PC-3 (cell line): Measurements from ENCODE around the gene PSMA4. TPM values are rescaled to one million over a fixed set of nuclear protein-coding genes. Genes with fewer than 3 reads are reported as not detected.

Source experiments
- ATAC-seq: fragments of 200-7000 bp; cut with Tn5 transposase; 2 replicates; pipeline ENCODE4 v1.9.1; 2020; ENCODE audit warnings: mild to moderate bottlenecking, moderate library complexity
- BruUV-seq: library from RNA; stranded (reverse); fragments of 400-500 nt; replicated peaks from 2 replicates; lab custom pipeline; 2021; lab: Mats Ljungman, UMichigan
- CTCF ChIA-PET: fragments of 300-600 bp; sonication (Branson Sonifier 250); formaldehyde crosslinking; loops from one replicate; lab custom pipeline; 2022; ENCODE audit warnings: antibody characterized with exemption; lab: Charles Lee
- POLR2A ChIA-PET: fragments of 300-600 bp; sonication (Branson Sonifier 250); formaldehyde crosslinking; loops from one replicate; lab custom pipeline; 2022; ENCODE audit warnings: antibody characterized with exemption; ENCODE audit not compliant: unreplicated experiment; lab: Charles Lee
- DNase-seq: peaks from one replicate; pipeline ENCODE4 v3.0.0-alpha.2; 2015
- H2AFZ ChIP-seq: fragments of 300-600 bp; sonication (generic); 2 replicates; pipeline ENCODE4 v1.6.0; 2016; ENCODE audit warnings: antibody characterized with exemption, low read length
- H3F3A ChIP-seq: fragments of 300-600 bp; sonication (generic); one replicate; pipeline ENCODE4 v1.6.0; 2017; ENCODE audit warnings: antibody characterized with exemption, low read length, control low read depth, mild to moderate bottlenecking; ENCODE audit not compliant: unreplicated experiment
- H3K27ac ChIP-seq: fragments of 300-600 bp; sonication (generic); 2 replicates; pipeline ENCODE4 v1.5.1; 2016; ENCODE audit warnings: mild to moderate bottlenecking, low read length
- H3K27me3 ChIP-seq: fragments of 300-600 bp; sonication (generic); 2 replicates; pipeline ENCODE4 v1.6.1; 2016; ENCODE audit warnings: low read length, mixed read lengths
- H3K36me3 ChIP-seq: fragments of 300-600 bp; sonication (generic); 2 replicates; pipeline ENCODE4 v1.6.1; 2016; ENCODE audit warnings: low read depth, mixed run types, low read length, mixed read lengths
- H3K4me1 ChIP-seq: fragments of 300-600 bp; sonication (generic); 2 replicates; pipeline ENCODE4 v1.5.1; 2016; ENCODE audit warnings: low read length; ENCODE audit not compliant: insufficient read depth
- H3K4me2 ChIP-seq: fragments of 300-600 bp; sonication (generic); 2 replicates; pipeline ENCODE4 v1.6.0; 2016; ENCODE audit warnings: low read length
- H3K4me3 ChIP-seq: fragments of 300-600 bp; sonication (generic); 2 replicates; pipeline ENCODE4 v1.5.1; 2016; ENCODE audit warnings: mild to moderate bottlenecking, low read length, mixed read lengths
- H3K79me2 ChIP-seq: fragments of 300-600 bp; sonication (generic); 2 replicates; pipeline ENCODE4 v1.6.1; 2017; ENCODE audit warnings: low read length, mixed read lengths
- H3K9ac ChIP-seq: fragments of 300-600 bp; sonication (generic); 2 replicates; pipeline ENCODE4 v1.6.0; 2016; ENCODE audit warnings: mild to moderate bottlenecking, low read length
- H3K9me2 ChIP-seq: fragments of 300-600 bp; sonication (generic); replicated peaks from 2 replicates; pipeline ENCODE4 v1.6.1; 2016; ENCODE audit warnings: mixed run types, low read length, mixed read lengths
- H3K9me3 ChIP-seq: fragments of 300-600 bp; sonication (generic); 2 replicates; pipeline ENCODE4 v1.6.1; 2016; ENCODE audit warnings: low read length, mixed read lengths
- H4K20me1 ChIP-seq: fragments of 300-600 bp; sonication (generic); 2 replicates; pipeline ENCODE4 v1.6.1; 2016; ENCODE audit warnings: low read length, mixed read lengths
- EZH2 ChIP-seq: fragments of 300-600 bp; sonication (generic); IDR thresholded peaks from one replicate; pipeline ENCODE4 v1.6.1; 2017; ENCODE audit warnings: antibody characterized with exemption, mild to moderate bottlenecking, low read length; ENCODE audit not compliant: unreplicated experiment
- EZH2phosphoT487 ChIP-seq: fragments of 300-600 bp; sonication (generic); IDR thresholded peaks from 2 replicates; pipeline ENCODE4 v1.6.1; 2018; ENCODE audit warnings: mild to moderate bottlenecking, antibody characterized with exemption, low read length, borderline replicate concordance
- intact Hi-C: fragments of 100-400 bp; cut with micrococcal nuclease; formaldehyde crosslinking; loops from 2 replicates; pipeline ENCODE4 v1.9.0; 2023
- total RNA-seq: library from RNA; depleted of rRNA; stranded (reverse); fragments of >200 nt; gene quantifications from 2 replicates; pipeline ENCODE4 v1.2.3, GENCODE V29; 2014
- TF ChIP-seq, protein P1 (sequence below): fragments of 300-600 bp; sonication (generic); conservative IDR thresholded peaks from 2 replicates; pipeline ENCODE4 v1.5.1; 2017; ENCODE audit warnings: antibody characterized with exemption, low read depth, mild to moderate bottlenecking, low read length

PSMA4 gene
- total RNA-seq, 1 experiment from 2014 or later: 245 TPM

DNA sequence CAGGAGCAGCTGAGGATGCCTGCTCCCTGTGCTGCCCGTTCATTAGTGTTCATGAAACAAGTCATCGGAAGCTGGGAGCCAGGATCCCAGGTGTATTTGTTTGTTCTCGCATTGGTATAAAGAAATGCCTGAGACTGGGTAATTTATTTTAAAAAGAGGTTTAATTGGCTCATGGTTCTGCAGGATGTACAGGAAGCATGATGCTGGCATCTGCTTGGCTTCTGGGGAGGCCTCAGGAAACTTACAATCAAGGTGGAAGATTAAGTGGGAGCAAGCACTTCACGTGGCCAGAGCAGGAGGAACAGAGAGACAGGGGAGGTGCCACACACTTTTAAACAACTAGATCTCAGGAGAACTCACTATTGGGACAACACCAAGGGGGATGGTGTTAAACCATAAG is 38.4 kb upstream of the PSMA4 start:
- TF ChIP-seq, protein P1, sequence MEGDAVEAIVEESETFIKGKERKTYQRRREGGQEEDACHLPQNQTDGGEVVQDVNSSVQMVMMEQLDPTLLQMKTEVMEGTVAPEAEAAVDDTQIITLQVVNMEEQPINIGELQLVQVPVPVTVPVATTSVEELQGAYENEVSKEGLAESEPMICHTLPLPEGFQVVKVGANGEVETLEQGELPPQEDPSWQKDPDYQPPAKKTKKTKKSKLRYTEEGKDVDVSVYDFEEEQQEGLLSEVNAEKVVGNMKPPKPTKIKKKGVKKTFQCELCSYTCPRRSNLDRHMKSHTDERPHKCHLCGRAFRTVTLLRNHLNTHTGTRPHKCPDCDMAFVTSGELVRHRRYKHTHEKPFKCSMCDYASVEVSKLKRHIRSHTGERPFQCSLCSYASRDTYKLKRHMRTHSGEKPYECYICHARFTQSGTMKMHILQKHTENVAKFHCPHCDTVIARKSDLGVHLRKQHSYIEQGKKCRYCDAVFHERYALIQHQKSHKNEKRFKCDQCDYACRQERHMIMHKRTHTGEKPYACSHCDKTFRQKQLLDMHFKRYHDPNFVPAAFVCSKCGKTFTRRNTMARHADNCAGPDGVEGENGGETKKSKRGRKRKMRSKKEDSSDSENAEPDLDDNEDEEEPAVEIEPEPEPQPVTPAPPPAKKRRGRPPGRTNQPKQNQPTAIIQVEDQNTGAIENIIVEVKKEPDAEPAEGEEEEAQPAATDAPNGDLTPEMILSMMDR: no peak
- no peak for TF ChIP-seq EZH2
- no peak for TF ChIP-seq EZH2phosphoT487
- ATAC-seq (no peak), DNase-seq (no peak)
- Histone ChIP-seq H2AFZ (no peak overlapping the region), H3K27ac (no peak overlapping the region), H3K9me3 (no peaks in the 10 kb centered on the region), H3F3A (no peaks in the 10 kb centered on the region), H3K4me1 (no peaks in the 10 kb centered on the region), H3K9me2 (no peaks in the 10 kb centered on the region), H3K36me3 (peaks cover 34% of the 10 kb centered on the region), H3K4me3 (no peak overlapping the region), H3K79me2 (no peaks in the 10 kb centered on the region), H3K27me3 (no peaks in the 10 kb centered on the region), H3K9ac (no peak overlapping the region), H3K4me2 (no peak overlapping the region), H4K20me1 (no peaks in the 10 kb centered on the region)
- POLR2A ChIA-PET: no interaction called here
- BruUV-seq: no TSS peak
- intact Hi-C loops: no loop called here
- CTCF ChIA-PET: no interaction called here

DNA sequence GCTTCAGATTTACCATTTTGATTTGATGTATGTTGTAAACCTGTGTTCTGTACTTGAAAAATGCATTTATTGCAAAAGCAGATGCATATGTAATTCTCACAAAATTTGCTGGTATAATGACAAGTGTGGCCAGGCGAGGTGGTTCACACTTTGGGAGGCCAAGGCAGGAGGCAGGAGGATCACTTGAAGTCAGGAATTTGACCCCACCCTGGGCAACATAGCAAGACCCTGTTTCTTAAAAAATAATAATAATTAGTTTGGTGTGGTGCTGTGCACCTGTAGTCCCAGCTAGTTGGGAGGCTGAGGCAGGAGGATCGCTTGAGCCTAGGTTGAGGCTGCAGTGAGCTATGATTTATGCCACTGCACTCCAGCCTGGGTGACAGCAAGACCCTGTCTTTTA is 37.6 kb upstream of the PSMA4 start:
- BruUV-seq: no TSS peak
- H3K9me3 ChIP-seq: no peaks in the 10 kb centered on the region
- H2AFZ ChIP-seq: no peak overlapping the region
- ATAC-seq (no peak), DNase-seq (no peak)
- H3K4me3 ChIP-seq: no peak overlapping the region
- H3F3A ChIP-seq: no peaks in the 10 kb centered on the region
- intact Hi-C loops: no loop called here
- H3K36me3 ChIP-seq: peaks cover 28% of the 10 kb centered on the region
- no peaks in the 10 kb centered on the region for H3K79me2 ChIP-seq
- H3K9me2 ChIP-seq: no peaks in the 10 kb centered on the region
- TF ChIP-seq, protein P1: no peak
- TF ChIP-seq EZH2phosphoT487: no peak
- TF ChIP-seq EZH2: no peak
- H3K9ac ChIP-seq: no peak overlapping the region
- ChIA-PET POLR2A (no interaction called here), CTCF (no interaction called here)
- no peaks in the 10 kb centered on the region for H3K27me3 ChIP-seq
- no peak overlapping the region for H3K27ac ChIP-seq
- H4K20me1 ChIP-seq: no peaks in the 10 kb centered on the region
- no peaks in the 10 kb centered on the region for H3K4me1 ChIP-seq
- H3K4me2 ChIP-seq: no peak overlapping the region
